CD4-positive, CD25-positive, alpha-beta regulatory T cell (primary cell): ENCODE data around the gene SNX33. TPM values are rescaled to one million over a fixed set of nuclear protein-coding genes. Genes with fewer than 3 reads are reported as not detected.
A peak's percentile ranks its signal among the peaks of the same experiment; 100 is the strongest.
"Not testable (repeated sequence)": the region's sequence is repeated elsewhere in the genome, so short reads cannot be mapped to it uniquely, and the experiment has no call there.

ENCODE experiments used
- ATAC-seq, 2 donors: fragments of 150-1000 bp; cut with Tn5 transposase; one replicate each; pipeline ENCODE4 v1.10.0; 2021; ENCODE audit warnings: low read depth in 2 of 2, moderate number of reproducible peaks in 2 of 2, moderate library complexity in 1 of 2
- DNase-seq, 3 donors: peaks; one replicate each; pipeline versions ENCODE4 v3.0.0 to v3.0.0-alpha.2; 2012 to 2022; ENCODE audit warnings: mixed read lengths in 1 of 3
- H3K27ac ChIP-seq: one replicate; pipeline ENCODE4 v1.7.0; 2013; ENCODE audit warnings: mild to moderate bottlenecking, low read length; ENCODE audit not compliant: insufficient read depth, poor library complexity, severe bottlenecking
- H3K27me3 ChIP-seq: one replicate; pipeline ENCODE4 v1.7.0; 2013; ENCODE audit warnings: low read length; ENCODE audit not compliant: control insufficient read depth, insufficient read depth
- H3K36me3 ChIP-seq: one replicate; pipeline ENCODE4 v1.7.0; 2013; ENCODE audit warnings: mild to moderate bottlenecking, low read length, moderate library complexity; ENCODE audit not compliant: control insufficient read depth, insufficient read depth
- H3K4me1 ChIP-seq: 2 replicates; pipeline ENCODE4 v1.7.0; 2013; ENCODE audit warnings: mild to moderate bottlenecking, low read length; ENCODE audit not compliant: insufficient read depth, control insufficient read depth, poor library complexity, severe bottlenecking
- H3K4me3 ChIP-seq: one replicate; pipeline ENCODE4 v1.7.0; 2013; ENCODE audit warnings: low read depth, mild to moderate bottlenecking, low read length, moderate library complexity
- H3K9me3 ChIP-seq, 2 experiments: 1 replicate in 1 of 2; 2 replicates in 1 of 2; pipeline ENCODE4 v1.7.0; 2013; ENCODE audit warnings: low read length in 2 of 2, mild to moderate bottlenecking in 1 of 2, moderate library complexity in 1 of 2; ENCODE audit not compliant: control insufficient read depth in 2 of 2
- H3K27ac Mint-ChIP-seq, 3 donors: one replicate each; pipeline ENCODE4 v1.8.0; 2020 to 2022; ENCODE audit warnings: mild to moderate bottlenecking in 3 of 3, mixed read lengths in 3 of 3, moderate library complexity in 2 of 3
- H3K27me3 Mint-ChIP-seq: one replicate; pipeline ENCODE4 v1.8.0; 2022; ENCODE audit warnings: mild to moderate bottlenecking, mixed read lengths
- H3K36me3 Mint-ChIP-seq: one replicate; pipeline ENCODE4 v1.8.0; 2020; ENCODE audit warnings: mixed read lengths
- H3K4me1 Mint-ChIP-seq, 4 donors: one replicate each; pipeline ENCODE4 v1.8.0; 2020 to 2022; ENCODE audit warnings: mixed read lengths in 4 of 4, mild to moderate bottlenecking in 1 of 4
- H3K4me3 Mint-ChIP-seq, 4 donors: one replicate each; pipeline ENCODE4 v1.8.0; 2020 to 2022; ENCODE audit warnings: mild to moderate bottlenecking in 4 of 4, mixed read lengths in 4 of 4, moderate library complexity in 3 of 4
- H3K9me3 Mint-ChIP-seq, 7 donors: one replicate each; pipeline ENCODE4 v1.8.0; 2020 to 2022; ENCODE audit warnings: mixed read lengths in 7 of 7, mild to moderate bottlenecking in 3 of 7, moderate library complexity in 2 of 7
- polyA plus RNA-seq, 4 donors: library from polyadenylated mRNA; unstranded; fragments of 300-500 nt; fragmentation: Illumina TruSeq; gene quantifications; one replicate each; pipeline ENCODE4 v1.2.3, GENCODE V29; 2021
- total RNA-seq: library from RNA; stranded (reverse); gene quantifications from one replicate; pipeline ENCODE4 v1.2.3, GENCODE V29; 2022

Gene SNX33
- total and polyA plus RNA-seq, 5 donors from 2014 or later = 0.03 to 2.1 (median 0.78) TPM

GRCh38 chr15:75703440-75704262 is 55.9 kb downstream of the SNX33 start:
- H3K27me3 ChIP-seq, ATAC-seq, H3K9me3 Mint-ChIP-seq, H3K27ac Mint-ChIP-seq, H3K27me3 Mint-ChIP-seq, H3K27ac ChIP-seq, H3K4me1 Mint-ChIP-seq, H3K36me3 Mint-ChIP-seq, H3K36me3 ChIP-seq, H3K4me3 Mint-ChIP-seq, H3K4me3 ChIP-seq, DNase-seq, H3K9me3 ChIP-seq, H3K4me1 ChIP-seq: not testable (repeated sequence)

- Histone ChIP-seq H3K27ac (no peak overlapping the region), H3K4me3 (no peak overlapping the region), H3K4me1 (no peaks in the 10 kb centered on the region), H3K9me3 (no peaks in the 10 kb centered on the region), H3K27me3 (no peaks in the 10 kb centered on the region), H3K36me3 (no peaks in the 10 kb centered on the region)
- ATAC-seq (no peak), DNase-seq (no peak)
- no peaks in the 10 kb centered on the region for H3K36me3 Mint-ChIP-seq
- H3K4me3 Mint-ChIP-seq = no peak overlapping the region
- no peak overlapping the region for H3K27ac Mint-ChIP-seq
- H3K9me3 Mint-ChIP-seq = no peaks in the 10 kb centered on the region
- H3K27me3 Mint-ChIP-seq = no peaks in the 10 kb centered on the region
- peaks cover 0 to 2% (median 0%) of the 10 kb centered on the region in 4 donors for H3K4me1 Mint-ChIP-seq
Observed at GRCh38 chr15:75704263-75704615, 56.5 kb downstream of the SNX33 start.

GRCh38 chr15:75704618-75705017 is 56.9 kb downstream of the SNX33 start:
- Histone ChIP-seq H3K36me3 (no peaks in the 10 kb centered on the region), H3K27ac (no peak overlapping the region), H3K9me3 (no peaks in the 10 kb centered on the region), H3K4me1 (no peaks in the 10 kb centered on the region), H3K4me3 (no peak overlapping the region), H3K27me3 (no peaks in the 10 kb centered on the region)
- ATAC-seq (no peak), DNase-seq (no peak)
- Mint-ChIP-seq H3K36me3 (no peaks in the 10 kb centered on the region), H3K27ac (no peak overlapping the region), H3K4me1 (peaks cover 0 to 2% (median 0%) of the 10 kb centered on the region in 4 donors), H3K4me3 (no peak overlapping the region), H3K9me3 (no peaks in the 10 kb centered on the region), H3K27me3 (no peaks in the 10 kb centered on the region)

- H3K36me3 Mint-ChIP-seq, DNase-seq, H3K36me3 ChIP-seq, H3K4me1 ChIP-seq, H3K27me3 Mint-ChIP-seq, H3K27ac Mint-ChIP-seq, ATAC-seq, H3K4me3 Mint-ChIP-seq, H3K9me3 ChIP-seq, H3K27me3 ChIP-seq, H3K9me3 Mint-ChIP-seq, H3K27ac ChIP-seq, H3K4me3 ChIP-seq, H3K4me1 Mint-ChIP-seq: not testable (repeated sequence)
Observed at GRCh38 chr15:75705375-75705774, 57.7 kb downstream of the SNX33 start.

GRCh38 chr15:75705854-75706681 is 58.4 kb downstream of the SNX33 start:
- Histone ChIP-seq H3K9me3 (no peaks in the 10 kb centered on the region), H3K27ac (no peak overlapping the region), H3K4me1 (no peaks in the 10 kb centered on the region), H3K4me3 (no peak overlapping the region), H3K27me3 (no peaks in the 10 kb centered on the region), H3K36me3 (no peaks in the 10 kb centered on the region)
- Mint-ChIP-seq H3K9me3 (no peaks in the 10 kb centered on the region), H3K36me3 (no peaks in the 10 kb centered on the region), H3K27me3 (no peaks in the 10 kb centered on the region), H3K27ac (peak overlapping the region in 1 of 3 donors; percentile 1), H3K4me1 (peaks cover 0 to 2% (median 0%) of the 10 kb centered on the region in 4 donors), H3K4me3 (no peak overlapping the region)
- ATAC-seq (no peak), DNase-seq (no peak)

GRCh38 chr15:75706682-75706954 is 58.9 kb downstream of the SNX33 start:
- no peak overlapping the region for H3K27ac ChIP-seq
- no peak overlapping the region for H3K27ac Mint-ChIP-seq
- peaks cover 0 to 2% (median 0%) of the 10 kb centered on the region in 4 donors for H3K4me1 Mint-ChIP-seq
- no peaks in the 10 kb centered on the region for H3K4me1 ChIP-seq
- no peaks in the 10 kb centered on the region for H3K36me3 ChIP-seq
- H3K27me3 ChIP-seq = no peaks in the 10 kb centered on the region
- no peak for DNase-seq
- H3K36me3 Mint-ChIP-seq = no peaks in the 10 kb centered on the region
- H3K4me3 Mint-ChIP-seq = no peak overlapping the region
- H3K9me3 ChIP-seq = no peaks in the 10 kb centered on the region
- H3K27me3 Mint-ChIP-seq = peaks cover 3% of the 10 kb centered on the region
- no peak overlapping the region for H3K4me3 ChIP-seq
- ATAC-seq = no peak
- H3K9me3 Mint-ChIP-seq = no peaks in the 10 kb centered on the region

- H3K36me3 ChIP-seq, ATAC-seq, H3K9me3 Mint-ChIP-seq, H3K27me3 ChIP-seq, H3K27ac Mint-ChIP-seq, H3K27ac ChIP-seq, H3K9me3 ChIP-seq, H3K4me1 Mint-ChIP-seq, H3K4me3 ChIP-seq, H3K4me3 Mint-ChIP-seq, DNase-seq, H3K36me3 Mint-ChIP-seq, H3K4me1 ChIP-seq: not testable (repeated sequence)
- peaks cover 12% of the 10 kb centered on the region for H3K27me3 Mint-ChIP-seq
Observed at GRCh38 chr15:75709458-75709857, 61.7 kb downstream of the SNX33 start.

- DNase-seq, H3K27ac Mint-ChIP-seq, H3K9me3 ChIP-seq, H3K27me3 ChIP-seq, H3K4me1 ChIP-seq, H3K4me3 ChIP-seq, H3K4me1 Mint-ChIP-seq, H3K36me3 Mint-ChIP-seq, H3K27ac ChIP-seq, H3K36me3 ChIP-seq, H3K4me3 Mint-ChIP-seq, H3K9me3 Mint-ChIP-seq, ATAC-seq: not testable (repeated sequence)
- H3K27me3 Mint-ChIP-seq = peaks cover 12% of the 10 kb centered on the region
Observed at GRCh38 chr15:75710874-75711273, 63.2 kb downstream of the SNX33 start.
